HG02763 (cell line): ENCODE results near the gene POGK.
A peak's percentile ranks its signal among the peaks of the same experiment; 100 is the strongest.
"Not testable (repeated sequence)": the region's sequence is repeated elsewhere in the genome, so short reads cannot be mapped to it uniquely, and the experiment has no call there.

Experiments used
- ATAC-seq: cut with Tn5 transposase; IDR thresholded peaks from one replicate; pipeline ENCODE4 v1.9.1; 2021; ENCODE audit warnings: mild to moderate bottlenecking, moderate library complexity; ENCODE audit not compliant: unreplicated experiment

Gene POGK, protein sequence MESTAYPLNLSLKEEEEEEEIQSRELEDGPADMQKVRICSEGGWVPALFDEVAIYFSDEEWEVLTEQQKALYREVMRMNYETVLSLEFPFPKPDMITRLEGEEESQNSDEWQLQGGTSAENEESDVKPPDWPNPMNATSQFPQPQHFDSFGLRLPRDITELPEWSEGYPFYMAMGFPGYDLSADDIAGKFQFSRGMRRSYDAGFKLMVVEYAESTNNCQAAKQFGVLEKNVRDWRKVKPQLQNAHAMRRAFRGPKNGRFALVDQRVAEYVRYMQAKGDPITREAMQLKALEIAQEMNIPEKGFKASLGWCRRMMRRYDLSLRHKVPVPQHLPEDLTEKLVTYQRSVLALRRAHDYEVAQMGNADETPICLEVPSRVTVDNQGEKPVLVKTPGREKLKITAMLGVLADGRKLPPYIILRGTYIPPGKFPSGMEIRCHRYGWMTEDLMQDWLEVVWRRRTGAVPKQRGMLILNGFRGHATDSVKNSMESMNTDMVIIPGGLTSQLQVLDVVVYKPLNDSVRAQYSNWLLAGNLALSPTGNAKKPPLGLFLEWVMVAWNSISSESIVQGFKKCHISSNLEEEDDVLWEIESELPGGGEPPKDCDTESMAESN

DNA sequence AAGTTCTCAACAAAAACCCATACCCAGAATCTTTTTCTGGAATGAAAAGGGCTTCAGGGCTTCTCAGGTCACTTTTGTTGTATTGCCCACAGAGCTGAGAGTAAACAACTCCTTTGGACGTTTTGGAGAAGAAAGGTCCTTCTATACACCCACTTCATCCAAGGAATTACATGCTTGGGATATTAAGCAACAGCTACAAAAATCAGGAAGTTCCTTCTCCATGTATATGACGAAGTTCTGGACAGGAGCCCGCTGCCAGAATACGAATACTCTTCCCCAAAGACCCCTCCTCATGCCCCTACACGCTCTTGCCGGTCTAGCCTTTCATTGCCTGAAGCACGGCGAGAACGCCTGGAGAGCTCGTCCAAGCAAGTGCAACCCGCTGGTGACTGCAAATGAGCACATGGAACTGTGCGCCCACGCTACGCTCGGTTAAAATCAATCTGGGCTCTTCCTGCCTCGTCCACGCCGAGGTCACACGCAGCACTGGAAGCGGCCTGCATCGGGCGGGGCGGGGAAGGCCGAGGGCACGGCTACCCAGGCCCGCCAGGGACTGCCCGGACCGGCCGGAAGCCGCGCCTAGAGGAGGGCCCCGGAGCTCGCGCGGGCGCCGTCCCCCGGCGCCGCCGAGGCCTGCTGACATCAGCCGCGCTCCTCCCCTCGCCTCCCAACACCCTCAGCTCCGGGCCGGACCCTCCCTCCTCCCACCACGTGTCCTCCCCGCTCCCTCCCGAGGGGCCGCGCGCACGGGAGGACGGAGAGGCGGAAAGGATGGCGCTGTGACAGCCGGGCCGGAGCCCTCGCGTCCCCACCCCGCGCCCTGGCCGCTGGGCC is at the start of gene POGK:
POGK (plus strand) TSS at position 710 of the 834 bp plus-strand sequence. CDS start 1,482 bp downstream, outside the sequence.
- ATAC-seq, result peak; percentile 97

DNA sequence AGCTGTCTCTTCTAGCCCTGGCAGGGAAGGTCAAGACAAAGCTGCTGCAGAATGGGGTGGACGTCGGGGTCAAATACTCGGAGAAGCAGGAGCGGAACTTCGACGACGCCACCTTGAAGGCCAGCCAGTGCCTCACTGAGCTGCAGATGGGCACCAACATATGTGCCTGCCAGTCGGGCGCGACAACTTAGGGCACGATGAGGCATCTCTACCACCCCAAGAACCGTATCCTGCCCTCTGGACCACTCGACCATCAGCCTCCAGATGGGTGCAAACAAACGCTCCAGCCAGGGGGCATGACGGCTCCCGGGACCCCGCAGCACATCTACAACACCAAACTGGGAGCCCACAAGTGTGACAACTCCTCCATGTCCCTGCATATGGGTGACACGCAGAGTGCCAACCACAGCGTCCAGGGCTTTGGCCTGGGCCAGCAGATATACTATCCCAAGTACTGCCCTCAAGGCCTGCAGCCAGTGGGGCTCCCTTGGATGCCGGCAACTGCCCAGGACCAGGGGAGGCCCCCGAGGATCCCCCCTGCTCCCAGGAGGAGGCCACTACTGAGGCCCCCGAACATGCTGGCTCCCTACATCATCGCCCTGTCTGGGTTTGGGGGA is 42.5 kb upstream of the POGK start:
- ATAC-seq, result no peak

DNA sequence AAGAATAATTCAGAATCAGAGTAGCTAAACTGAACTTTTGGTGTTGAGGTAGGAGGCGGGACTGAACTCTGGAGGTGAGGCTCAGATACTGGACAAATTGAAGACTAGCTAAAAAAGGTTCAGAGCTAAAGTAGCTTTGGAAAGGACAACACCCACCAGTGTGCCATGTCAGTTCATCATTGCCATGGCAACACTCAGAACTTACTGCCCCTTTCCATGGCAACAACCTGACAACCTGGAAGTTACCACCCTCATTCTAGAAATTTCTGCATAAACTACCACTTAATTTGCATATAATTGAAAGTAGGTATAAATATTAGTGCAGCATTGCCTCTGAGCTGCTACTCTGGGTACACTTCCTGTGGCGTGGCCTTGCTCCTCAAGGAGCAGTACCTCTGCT is 30.3 kb upstream of the POGK start:
- ATAC-seq, result no peak

DNA sequence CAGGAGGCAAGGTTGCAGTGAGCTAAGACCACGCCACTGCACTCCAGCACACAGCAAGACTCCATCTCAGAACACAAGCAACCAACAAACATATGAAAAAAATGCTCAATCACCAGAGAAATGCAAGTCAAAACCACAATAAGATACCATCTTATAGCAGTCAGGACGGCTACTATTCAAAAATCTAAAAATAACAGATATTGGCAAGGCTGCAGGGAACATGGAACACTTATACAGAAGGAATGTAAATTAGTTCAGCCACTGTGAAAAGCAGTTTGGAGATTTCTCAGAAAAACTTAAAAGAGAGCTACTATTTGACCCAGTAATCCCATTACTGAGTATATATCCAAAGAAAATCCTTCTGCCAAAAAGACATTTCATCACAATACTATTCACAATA is 27.6 kb upstream of the POGK start:
- ATAC-seq, result no peak

DNA sequence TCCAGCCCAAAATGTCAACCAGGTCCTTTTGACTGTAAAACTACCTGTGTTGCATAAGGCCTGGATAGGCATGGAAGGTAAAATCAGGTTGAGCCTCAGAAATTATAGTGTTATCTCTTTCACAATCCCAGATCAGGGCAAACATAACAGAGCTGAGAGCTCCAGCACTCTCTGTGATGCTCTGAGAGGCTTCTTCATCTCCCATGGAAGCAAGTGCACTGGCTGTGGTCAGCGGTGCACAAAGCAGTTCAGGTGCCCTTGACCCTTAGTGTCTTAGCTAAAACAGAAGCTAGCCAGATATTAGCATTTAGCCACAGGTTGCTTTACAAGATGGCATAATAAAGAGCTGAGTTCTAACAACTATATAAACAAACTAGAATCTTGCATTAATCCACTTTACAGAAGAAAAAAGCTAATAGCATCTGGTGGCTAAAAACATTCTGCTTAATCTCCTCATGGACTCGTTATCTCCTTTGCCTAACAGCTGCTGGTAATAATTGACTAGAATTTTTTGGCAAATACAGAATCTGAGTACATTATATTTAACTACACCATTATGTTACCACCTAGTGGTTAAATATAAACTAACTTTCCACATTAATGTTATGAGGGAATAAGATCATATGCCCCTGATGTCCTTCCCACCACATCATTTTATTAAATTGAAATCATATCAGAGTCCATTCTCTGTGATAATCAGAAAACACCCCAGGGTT is 25.6 kb upstream of the POGK start:
- ATAC-seq, result no peak

DNA sequence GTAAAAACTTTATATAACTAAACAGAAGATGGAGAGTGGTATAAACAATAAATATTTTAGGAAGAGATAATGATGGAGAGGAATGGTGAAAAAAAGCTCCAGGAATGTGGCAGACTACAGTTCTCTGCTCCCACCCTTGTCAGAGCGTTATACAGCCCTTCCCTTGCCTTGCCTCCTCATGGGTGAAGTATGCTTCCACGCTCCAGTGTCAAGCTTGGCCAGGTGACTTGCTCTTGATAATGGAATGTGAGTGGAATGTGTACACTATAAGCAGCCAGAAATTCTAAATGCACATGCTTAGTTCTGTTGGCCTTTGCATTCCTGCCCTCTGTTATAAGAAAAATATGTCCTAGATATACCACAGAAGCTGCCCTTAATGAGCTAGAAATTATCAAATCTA is 24.7 kb upstream of the POGK start:
- no peak for ATAC-seq

DNA sequence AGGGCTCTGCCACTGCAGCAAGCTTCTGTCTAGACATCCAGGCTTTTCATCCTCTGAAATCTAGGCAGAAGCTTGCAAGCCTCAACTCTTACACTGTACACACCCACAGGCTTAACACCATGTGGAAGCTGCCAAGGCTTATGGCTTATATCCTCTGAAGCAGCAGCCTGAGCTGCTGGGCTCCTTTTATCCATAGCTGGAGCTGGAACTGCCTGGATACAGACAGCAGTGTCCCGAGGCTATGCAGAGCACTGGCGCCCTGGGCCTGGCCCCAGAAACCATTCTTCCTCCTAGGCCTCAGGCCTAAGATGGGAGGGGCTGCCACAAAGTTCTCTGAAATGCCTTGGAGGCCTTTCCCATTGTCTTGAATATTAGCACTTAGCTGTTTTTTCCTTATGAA is 19.3 kb upstream of the POGK start:
- no peak for ATAC-seq

DNA sequence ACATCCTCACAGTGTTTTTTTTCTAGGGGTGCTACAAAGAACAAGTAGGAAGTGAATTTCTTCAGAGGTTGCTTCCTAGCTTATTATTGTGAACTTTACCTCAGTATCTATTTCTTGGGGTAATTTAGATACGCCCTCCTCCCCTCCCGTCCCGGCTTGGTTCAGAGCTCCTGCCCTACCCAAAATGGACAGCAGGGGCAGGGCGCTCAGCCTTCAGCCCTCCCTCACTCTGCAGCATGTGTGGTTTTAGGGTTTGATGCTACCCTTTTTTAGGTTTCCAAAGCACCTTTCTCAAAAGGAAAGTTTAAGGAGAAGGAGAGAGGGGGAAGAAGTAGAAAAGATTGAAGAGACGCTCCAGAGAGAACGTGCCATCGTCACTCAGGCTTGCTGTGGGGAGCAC is 16.9 kb upstream of the POGK start:
- ATAC-seq, result no peak

DNA sequence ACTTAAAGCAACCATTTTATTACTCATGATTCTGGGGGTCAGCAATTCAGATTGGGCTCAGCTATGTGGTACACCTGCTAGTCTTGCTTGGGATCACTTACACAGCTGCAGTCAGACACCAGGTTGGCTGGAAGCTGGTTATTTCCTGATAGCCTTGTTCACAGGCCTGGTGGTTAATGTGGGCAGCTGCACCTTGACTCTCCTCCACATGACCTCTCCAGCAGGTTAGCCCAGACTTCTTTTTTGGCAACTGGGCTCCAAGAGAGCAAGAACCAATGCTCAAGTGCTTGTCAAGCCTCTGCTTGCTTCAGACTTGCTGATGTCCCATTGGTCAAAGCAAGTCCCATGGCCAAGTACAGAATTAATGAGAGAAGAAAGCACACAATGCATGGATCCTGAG is 11.8 kb upstream of the POGK start:
- no peak for ATAC-seq

DNA sequence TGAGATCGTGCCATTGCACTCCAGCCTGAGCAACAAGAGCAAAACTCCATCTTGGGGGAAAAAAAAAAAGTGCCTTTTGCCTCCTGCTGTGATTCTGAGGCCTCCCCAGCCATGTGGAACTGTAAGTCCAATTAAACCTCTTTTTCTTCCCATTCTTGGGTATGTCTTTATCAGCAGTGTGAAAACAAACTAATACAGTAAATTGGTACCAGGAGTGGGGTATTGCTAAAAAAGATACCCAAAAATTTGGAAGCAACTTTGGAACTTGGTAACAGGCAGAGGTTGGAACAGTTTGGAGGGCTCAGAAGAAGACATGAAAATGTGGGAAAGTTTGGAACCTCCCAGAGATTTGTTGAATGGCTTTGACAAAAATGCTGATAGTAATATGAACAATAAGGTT is 9.5 kb upstream of the POGK start:
- ATAC-seq, result not testable (repeated sequence)

DNA sequence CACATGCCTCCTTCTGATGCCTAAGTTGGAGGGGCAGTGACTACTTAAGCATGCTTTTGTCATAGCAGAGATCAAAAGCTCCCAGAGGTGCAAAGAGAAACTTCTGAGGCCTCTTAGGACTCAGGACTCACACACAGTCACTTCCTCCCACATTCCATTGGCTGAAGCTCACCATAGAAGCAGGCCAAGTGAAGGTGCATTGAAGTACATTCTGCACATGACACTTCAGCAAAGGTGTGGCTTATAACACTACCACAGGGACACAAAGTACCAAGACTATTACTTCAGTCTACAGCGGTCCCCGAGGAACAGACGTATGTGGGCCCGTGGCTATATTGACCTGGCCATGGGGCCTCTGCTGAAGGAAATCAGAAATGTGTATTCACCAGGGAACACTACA is 2.5 kb upstream of the POGK start:
- ATAC-seq, result no peak

DNA sequence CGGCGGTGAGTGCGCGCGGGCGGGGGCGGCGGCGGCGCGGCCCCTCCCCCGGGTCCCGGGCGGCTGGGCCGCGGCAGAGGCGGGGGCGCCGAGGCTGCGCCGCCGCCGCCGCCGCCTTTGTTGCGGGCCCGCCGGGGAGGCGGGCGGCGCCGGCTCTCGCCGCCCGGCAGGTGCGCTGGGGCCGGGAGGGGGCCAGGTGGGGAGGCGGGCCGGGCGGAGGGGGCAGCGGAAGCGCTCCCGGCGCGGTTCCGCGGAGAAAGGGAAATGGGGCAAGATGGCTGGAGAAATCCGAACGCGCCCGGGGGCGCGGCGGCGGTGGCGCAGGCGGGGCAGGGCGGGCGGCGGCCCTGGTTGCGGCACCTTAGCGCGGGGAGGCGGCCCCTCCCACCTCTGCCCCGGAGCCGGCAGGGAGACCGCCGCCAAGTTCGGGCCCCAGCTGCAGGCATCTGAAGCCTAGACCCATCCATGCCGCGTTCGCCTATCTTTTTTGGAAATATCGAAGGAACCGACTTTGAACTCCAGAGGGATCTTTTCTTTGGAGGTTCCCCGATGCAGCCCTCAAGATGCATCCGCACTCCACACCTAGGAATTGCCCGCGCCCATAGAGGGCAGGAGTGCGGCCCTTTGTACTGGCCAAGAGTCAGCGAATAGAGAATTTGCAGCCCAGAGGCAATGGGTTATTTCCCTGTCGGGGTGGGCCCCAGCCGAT is 479 bp downstream of the POGK start:
- ATAC-seq, result peak; percentile 38

DNA sequence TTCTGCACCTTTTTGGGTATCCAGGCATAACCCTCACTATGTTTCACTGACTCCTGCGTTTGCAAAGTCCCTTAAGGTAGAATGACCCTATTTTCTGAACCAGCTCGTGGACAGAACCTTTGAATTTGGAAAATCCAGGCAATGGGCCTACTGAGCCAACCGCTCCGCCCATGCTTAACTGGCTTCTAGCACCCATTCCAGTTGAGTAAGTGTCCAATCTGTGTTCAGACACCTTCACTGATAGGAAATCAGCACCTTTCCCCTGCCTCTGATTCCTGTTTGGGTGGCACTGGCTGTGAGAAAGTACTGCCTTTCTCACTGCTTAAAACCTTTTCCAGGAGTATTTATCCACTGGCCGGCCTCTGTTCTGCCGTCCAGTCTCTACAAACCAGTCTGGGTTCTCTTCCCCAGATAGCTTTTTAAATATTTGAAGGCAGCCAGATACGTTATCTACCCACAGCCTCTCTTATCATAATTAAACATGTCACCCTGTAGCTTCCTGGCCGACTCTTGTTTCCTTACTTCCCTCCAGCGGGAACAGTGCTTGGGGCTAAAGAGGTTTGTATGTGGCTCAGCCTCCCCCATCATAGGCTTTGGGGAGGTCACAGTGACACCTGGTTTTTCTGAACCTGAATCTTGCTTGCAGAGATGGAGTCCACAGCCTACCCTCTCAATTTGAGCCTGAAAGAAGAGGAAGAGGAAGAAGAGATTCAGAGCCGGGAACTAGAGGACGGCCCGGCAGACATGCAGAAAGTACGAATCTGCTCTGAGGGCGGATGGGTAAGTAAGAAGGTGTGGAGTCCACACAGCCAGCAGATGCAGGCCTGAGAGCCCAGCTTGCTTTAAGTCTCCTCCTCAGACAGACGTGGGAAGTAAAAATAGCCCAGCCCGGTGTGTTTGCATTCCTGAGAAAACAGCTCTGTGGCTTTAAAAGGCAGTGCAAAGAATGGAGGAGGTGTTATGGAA is 1.3 kb downstream of the POGK start:
- ATAC-seq, result no peak

DNA sequence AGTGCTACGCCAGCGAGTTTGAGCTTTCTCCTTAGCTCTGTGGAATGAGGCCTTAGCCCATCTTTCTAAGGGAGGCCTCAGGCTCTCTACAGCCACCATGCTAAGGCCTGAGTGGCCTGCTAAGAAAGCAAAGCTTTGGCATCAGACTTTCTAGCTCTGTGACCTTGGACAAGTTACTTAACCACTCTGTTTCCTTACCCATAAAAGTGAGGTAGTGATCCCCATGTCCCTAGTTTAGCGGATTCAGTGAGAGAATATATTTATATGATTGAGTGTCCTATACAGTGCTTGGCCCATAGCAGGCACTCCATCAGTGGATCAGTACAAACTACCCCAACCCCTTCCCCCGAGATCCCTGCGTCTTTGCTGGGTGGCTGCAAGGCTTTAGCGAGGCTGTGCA is 4.0 kb downstream of the POGK start:
- ATAC-seq, result no peak

DNA sequence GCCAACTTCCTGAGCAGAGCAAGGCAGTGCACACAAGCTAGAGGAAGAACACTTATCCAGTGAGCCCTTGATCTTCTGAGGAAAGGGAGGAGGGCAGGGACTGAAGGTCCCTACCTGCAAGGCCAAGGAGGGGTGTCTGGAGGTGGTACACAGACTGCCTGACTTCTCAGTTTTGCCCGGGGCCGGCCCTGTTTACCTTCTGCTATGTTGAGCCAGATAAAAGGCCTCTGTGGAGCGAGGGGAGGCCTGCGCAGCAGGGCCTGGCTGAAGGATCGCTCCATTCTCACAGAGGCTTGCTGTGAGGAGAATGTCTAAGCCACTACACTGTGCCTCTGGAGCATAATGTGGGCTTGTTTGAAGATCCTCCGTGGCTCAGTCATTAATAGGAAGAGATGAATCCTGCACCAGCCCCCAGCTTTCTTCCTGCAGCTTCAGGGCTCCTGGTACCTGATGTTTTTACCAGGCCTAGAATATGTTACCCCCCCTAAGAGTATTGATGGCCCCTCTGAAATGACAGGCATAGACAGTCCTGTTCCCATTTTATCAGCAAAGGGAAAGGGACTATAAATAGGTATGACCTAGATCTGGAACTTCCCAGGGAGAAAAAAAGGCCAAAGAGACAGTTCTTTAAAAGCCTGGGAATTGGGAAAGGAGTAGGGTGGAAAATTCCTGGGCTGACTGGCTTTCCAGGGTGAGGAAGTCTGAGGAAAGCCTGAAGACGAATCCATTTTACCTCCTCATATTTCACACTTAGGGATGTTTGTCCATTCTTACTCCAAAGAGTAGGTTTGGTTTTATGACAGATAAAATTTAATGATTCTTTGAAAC is 4.7 kb downstream of the POGK start:
- ATAC-seq, result no peak

DNA sequence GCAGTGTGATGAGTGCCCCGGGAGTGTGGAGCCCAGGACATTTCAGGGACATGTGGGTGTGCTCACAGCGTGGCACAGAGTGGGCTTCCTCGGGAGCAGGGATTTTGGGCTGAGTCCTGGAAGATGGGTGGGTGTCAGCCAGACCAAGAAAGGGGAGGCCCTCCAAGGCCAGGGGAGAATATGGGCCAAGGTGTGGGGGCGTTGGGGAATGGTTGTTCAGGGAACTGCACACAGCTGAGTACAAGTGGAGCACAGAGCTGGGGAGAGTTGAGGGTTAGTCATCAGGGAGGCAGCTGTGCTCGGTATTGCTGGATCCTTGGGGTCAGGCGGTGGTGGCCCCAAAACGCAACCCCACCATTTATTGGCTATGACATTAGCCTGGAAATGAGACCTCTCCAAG is 5.5 kb downstream of the POGK start:
- no peak for ATAC-seq

DNA sequence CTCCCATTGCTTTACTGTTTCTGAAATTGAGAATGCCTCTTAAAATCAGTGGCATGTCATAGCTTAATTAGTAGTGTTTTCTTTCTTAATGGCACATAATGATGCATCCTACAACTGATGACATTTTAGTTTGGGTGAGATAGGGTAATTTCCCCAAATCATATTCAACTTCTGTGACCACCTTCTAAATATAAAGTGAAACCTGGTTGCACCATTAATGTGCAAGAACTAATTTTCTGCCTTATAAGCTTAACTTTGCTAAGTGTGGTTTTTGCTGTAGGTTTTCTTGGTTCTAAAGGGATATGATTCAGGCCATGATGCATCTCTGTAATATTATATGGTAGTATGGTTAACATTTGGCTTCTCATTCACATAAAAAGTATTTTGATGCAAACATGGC is 8.9 kb downstream of the POGK start:
- ATAC-seq, result no peak

DNA sequence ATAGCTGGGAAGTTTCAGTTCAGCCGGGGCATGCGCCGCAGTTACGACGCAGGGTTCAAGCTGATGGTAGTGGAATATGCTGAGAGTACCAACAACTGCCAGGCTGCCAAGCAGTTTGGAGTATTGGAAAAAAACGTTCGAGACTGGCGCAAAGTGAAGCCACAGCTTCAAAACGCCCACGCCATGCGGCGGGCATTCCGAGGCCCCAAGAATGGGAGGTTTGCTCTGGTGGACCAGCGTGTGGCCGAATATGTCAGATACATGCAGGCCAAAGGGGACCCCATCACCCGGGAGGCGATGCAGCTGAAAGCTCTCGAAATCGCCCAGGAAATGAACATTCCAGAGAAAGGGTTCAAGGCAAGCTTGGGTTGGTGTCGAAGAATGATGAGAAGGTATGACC is 9.9 kb downstream of the POGK start:
- ATAC-seq, result no peak
